Fibroblast of villous mesenchyme (primary cell): Measurements from ENCODE around the gene RC3H2. TPM values are rescaled to one million over a fixed set of nuclear protein-coding genes. Genes with fewer than 3 reads are reported as not detected.
"Not testable (repeated sequence)": the region's sequence is repeated elsewhere in the genome, so short reads cannot be mapped to it uniquely, and the experiment has no call there.

Experiments
- DNase-seq: peaks from one replicate; pipeline ENCODE4 v3.0.0-alpha.2; 2010; ENCODE audit warnings: low read depth
- H3K4me3 ChIP-seq: 2 replicates; pipeline ENCODE4 v1.5.1; 2011; ENCODE audit warnings: low read depth, mild to moderate bottlenecking, low read length
- total RNA-seq: library from RNA; depleted of rRNA; stranded (reverse); fragments of >200 nt; gene quantifications from 2 replicates; pipeline ENCODE4 v1.2.3, GENCODE V29; 2012
- TF ChIP-seq, protein P1 (sequence below): IDR thresholded peaks from 2 replicates; pipeline ENCODE4 v1.5.1; 2012; ENCODE audit warnings: low read depth, mild to moderate bottlenecking, low read length; ENCODE audit not compliant: insufficient read depth

The RC3H2 gene
- total RNA-seq, 1 donor: 67.8 TPM

DNA sequence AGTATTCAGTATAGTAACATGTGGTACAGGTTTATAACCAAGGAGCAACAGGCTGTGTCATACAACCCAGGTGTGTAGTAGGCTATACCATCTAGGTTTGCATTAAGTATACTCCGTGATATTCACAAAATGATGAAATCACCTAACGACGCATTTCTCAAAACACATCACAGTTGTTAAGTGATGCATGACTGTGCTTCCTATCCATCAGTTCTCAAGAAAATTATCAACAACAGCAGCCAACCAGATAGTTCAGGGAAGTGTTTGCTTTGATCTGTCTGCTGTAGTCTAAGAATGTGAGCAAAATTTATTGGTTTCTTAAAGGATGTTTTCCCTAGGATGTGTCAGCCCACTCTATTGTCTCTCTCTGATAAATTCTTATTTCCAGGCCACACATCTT is 18.8 kb upstream of the RC3H2 start:
- no peak for DNase-seq
- TF ChIP-seq, protein P1, sequence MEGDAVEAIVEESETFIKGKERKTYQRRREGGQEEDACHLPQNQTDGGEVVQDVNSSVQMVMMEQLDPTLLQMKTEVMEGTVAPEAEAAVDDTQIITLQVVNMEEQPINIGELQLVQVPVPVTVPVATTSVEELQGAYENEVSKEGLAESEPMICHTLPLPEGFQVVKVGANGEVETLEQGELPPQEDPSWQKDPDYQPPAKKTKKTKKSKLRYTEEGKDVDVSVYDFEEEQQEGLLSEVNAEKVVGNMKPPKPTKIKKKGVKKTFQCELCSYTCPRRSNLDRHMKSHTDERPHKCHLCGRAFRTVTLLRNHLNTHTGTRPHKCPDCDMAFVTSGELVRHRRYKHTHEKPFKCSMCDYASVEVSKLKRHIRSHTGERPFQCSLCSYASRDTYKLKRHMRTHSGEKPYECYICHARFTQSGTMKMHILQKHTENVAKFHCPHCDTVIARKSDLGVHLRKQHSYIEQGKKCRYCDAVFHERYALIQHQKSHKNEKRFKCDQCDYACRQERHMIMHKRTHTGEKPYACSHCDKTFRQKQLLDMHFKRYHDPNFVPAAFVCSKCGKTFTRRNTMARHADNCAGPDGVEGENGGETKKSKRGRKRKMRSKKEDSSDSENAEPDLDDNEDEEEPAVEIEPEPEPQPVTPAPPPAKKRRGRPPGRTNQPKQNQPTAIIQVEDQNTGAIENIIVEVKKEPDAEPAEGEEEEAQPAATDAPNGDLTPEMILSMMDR: no peak
- no peak overlapping the region for H3K4me3 ChIP-seq

DNA sequence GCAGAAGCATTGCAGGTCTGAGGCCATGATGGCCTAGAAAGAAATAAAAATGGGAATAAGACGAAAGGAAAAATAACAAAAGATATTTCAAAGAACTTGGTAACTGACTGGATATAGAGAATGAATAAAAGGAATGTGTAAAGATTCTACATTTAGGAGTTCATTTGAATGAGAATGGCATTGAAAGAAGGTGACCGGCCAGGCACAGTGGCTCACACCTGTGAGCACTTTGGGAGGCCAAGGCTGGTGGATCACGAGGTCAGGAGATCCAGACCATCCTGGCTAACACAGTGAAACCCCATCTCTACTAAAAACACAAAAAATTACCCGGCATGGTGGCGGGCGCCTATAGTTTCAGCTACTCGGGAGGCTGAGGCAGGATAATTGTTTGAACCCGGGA is 17.6 kb upstream of the RC3H2 start:
- DNase-seq: no peak

DNA sequence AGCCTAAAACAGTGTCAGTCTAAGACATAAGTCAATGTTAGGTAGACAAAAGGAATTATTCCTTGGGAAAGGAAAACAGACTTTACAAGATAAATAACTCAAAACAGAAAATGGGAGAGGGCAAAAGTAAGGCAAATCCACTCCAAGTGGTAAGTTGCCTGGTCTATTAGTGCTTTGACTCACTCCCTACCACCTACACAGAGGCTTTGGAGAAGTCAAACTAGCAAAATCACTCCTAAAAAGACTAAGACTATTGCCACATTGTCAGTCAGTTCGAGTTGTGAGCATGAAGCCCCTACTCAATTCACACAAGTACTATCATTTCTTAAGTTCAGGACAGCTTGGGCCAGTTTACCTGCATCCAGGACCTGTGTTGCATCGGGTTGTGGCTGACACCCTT is 13.2 kb upstream of the RC3H2 start:
- no peak for DNase-seq
- H3K4me3 ChIP-seq: no peak overlapping the region
- TF ChIP-seq, protein P1: no peak

More for the DNA sequence above, 17.6 kb upstream of the RC3H2 start:
- TF ChIP-seq, protein P1: no peak
- no peak overlapping the region for H3K4me3 ChIP-seq

DNA sequence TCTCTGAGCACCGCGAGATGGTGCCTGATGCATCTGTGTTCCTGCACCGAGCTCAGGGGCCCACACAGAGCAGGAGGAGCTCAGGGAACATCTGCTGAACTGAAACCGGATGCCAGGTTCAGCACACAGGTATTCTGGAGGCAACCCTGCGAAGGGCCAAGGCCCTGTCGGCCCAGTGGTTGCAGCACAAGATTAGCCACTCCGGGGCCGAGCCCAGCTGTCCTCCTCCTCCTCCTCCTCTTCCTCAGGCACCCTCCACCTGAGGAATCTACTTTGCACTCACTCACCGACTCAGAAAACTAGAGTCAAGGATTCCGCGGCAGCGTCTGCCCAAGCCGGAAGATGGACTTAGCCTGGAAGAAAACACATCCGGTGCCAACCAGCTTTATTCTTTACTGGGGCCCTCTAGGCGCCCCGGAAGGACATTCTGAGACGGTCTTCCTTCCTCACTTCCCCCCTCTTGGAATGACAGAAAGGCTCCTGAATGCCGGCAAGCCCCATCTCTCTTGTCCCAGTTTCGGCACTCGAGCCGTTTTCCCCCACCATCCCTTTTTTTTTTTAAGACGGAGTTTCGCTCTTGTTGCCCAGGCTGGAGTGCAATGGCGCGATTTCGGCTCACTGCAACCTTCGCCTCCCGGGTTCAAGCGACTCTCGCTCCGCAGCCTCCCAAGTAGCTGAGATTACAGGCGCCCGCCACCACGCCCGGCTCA is 8.0 kb upstream of the RC3H2 start, which contains the start of gene ZBTB6:
TSS of gene ZBTB6 (minus strand) at position 360 of the 710 bp plus-strand sequence. CDS start 1,251 bp downstream, outside the sequence.
- DNase-seq: peak; percentile 87
- TF ChIP-seq, protein P1: no peak
- peak within 1 kb of the TSS; percentile 98 for H3K4me3 ChIP-seq

DNA sequence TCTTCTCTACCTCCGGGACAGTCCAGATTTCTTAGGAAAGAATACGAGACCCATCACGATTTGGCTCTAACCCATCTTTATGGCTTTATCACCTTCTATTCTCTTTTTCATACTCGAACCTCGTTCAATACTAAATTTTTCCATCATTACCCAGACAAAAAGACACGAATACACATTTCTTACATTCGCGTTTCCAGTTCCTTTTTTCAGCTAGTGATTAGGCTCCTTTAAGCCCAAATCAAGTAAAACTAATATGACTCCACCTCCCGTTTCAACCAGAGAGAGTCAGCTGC is 7.5 kb upstream of the RC3H2 start:
- peak overlapping the region; percentile 98 for H3K4me3 ChIP-seq
- TF ChIP-seq, protein P1: no peak
- DNase-seq: no peak

DNA sequence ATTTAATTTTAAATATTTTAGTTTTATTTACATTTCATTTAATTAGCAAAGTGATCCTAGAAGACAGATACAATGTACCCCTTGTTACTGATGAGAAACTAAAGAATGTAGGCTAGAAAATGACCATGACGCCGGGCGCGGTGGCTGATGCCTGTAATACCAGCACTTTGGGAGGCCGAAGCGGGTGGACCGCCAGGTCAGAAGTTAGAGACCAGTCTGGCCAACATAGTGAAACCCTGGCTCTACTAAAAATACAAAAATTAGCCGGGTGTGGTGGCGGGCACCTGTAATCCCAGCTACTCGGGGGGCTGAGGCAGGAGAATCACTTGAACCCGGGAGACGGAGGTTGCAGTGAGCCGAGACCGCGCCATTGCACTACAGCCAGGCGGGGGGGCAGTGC is 963 bp upstream of the RC3H2 start:
- not testable (repeated sequence) for DNase-seq, H3K4me3 ChIP-seq

DNA sequence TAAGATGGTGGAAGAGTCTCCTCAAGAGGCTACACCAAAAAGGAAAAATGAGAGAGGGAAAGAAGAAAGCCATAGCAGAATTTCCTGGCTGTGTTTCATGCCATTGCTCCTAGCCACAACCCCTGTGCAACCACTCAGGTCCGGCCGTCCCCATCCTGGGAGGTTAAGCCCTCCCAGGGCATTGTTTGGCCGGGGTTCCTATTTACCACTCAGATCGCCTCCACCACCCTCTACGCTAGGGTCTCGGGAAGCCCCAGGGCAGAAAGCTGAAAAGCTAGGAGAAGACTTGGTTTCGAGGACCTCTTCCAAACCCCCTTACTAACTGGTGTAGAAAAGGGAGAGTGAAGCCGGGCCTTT is 715 bp downstream of the RC3H2 start:
- TF ChIP-seq, protein P1: no peak
- H3K4me3 ChIP-seq: peak overlapping the region; percentile 91
- DNase-seq: peak; percentile 34
